ENCODE data around the gene BCL2L14. TPM values are rescaled to one million over a fixed set of nuclear protein-coding genes. Genes with fewer than 3 reads are reported as not detected.
A peak's percentile ranks its signal among the peaks of the same experiment; 100 is the strongest.

BCL2L14 gene
- total RNA-seq, 2 experiments from 2014 or later: 11.5 to 12.7 TPM

DNA sequence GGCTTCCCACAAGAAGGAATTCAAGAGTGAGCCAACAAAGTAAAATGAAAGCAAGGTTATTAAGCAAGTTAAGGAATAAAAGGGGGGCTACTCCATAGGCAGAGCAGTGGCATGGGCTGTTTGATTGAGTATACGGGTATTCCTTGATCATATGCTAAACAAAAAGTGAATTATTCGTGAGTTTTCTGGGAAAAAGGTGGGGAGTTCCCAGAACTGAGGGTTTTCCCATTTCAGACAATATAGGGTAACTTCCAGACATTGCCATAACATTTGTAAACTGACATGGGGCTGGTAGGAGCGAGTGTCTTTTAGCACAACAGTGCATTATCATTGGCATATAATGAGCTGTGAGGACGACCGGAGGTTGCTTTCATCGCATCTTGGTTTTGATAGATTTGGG lies 2.0 kb upstream of the BCL2L14 start:
- Mint-ChIP-seq H3K36me3 (no peaks in the 10 kb centered on the region), H3K9me3 (no peaks in the 10 kb centered on the region), H3K4me3 (no peak overlapping the region), H3K4me1 (ENCODE audit: low read depth) (peaks cover 35% of the 10 kb centered on the region), H3K27ac (no peak overlapping the region), H3K27me3 (no peaks in the 10 kb centered on the region)
- intact Hi-C loops (cut with micrococcal nuclease): no loop called here
- ChIA-PET CTCF (no interaction called here), POLR2A (no interaction called here)
- no peak for DNase-seq

DNA sequence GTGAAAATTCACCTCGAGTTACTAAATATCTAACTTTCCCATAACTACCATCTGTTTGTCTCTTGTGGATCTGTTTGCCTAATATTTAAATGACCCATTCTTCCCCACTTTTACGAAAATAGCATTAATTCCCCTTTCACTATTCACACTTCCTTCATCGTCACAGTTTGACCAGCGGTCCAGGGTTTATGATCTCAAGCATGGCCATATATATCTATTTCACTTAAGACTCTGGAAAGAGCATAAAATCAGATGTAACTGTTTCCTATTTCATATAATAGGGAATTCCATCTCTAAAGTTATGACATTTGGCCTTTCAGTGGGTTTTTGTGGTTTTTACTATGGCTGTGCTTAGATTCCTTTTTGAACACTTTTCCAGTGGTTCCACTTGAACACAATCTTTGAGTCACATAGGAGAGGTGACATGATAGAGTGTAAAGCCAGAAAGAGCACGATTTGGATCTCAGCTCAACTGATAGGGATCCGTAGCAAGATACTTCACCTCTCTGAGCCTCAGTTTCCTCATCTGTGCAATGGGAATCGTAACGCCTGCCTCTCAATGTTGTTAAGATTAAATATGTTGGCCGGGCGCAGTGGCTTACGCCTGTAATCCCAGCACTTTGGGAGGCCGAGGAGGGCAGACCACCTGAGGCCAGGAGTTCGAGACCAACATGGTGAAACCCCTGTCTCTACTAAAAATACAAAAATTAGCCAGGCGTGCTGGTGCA lies 754 bp upstream of the BCL2L14 start:
- ChIA-PET POLR2A (no interaction called here), CTCF (interaction anchor here (3.0 kb wide), 1 partner anchor 37 kb away, joined by 11 read pairs; no protein-coding TSS in a partner anchor)
- no peak overlapping the region for H3K4me3 Mint-ChIP-seq
- H3K9me3 Mint-ChIP-seq: no peaks in the 10 kb centered on the region
- DNase-seq: no peak
- no peaks in the 10 kb centered on the region for H3K27me3 Mint-ChIP-seq
- peaks cover 35% of the 10 kb centered on the region for H3K4me1 Mint-ChIP-seq (ENCODE audit: low read depth)
- H3K27ac Mint-ChIP-seq: no peak overlapping the region
- intact Hi-C loops (cut with micrococcal nuclease): loop anchor here (2.0 to 10.0 kb wide), 4 partner anchors 37 to 262 kb away; partner anchors contain the start of gene LRP6
- no peaks in the 10 kb centered on the region for H3K36me3 Mint-ChIP-seq

DNA sequence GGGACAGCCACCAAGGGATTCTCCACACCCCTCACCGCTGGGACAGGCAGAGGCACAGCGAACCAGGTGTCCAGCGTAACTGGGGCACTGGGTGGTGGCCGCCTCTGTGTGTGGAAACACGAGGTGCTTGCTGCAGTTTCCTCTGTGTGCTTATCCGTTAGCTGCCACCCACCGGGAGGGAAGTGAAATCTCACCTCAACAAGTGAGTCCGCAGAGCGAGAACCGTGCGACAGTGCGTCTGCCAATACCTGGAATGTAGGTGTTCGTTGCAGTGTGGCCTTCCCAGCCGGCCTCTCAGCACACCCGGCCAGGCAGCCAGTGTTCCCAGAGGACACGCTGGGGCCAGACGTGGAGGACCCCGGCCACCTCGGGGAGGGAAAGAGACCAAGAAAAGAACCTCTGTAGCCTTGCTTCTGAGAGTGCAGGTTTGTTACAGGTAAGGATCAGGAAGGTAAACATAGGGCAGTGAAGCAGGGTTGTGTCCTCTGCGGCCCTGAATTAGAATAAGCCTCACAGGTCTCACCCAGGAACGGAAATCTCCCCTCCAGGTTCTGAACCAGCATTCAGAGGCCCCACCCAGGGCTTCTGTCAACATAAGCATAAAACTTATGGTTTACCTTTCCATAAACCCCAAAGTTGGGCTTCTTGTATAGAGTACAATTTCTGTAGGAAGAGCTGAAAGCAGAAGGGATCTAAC lies 1.5 kb downstream of the BCL2L14 start:
- Mint-ChIP-seq H3K27ac (peak overlapping the region; percentile 92), H3K4me3 (peak overlapping the region; percentile 83), H3K9me3 (no peaks in the 10 kb centered on the region), H3K4me1 (ENCODE audit: low read depth) (peaks cover 35% of the 10 kb centered on the region), H3K36me3 (no peaks in the 10 kb centered on the region), H3K27me3 (no peaks in the 10 kb centered on the region)
- peak; percentile 70 for DNase-seq
- POLR2A ChIA-PET: interaction anchor here (0.9 to 1.5 kb wide), 3 partner anchors 35 to 62 kb away, joined by 3 to 6 read pairs (median 3); no protein-coding TSS in a partner anchor
- CTCF ChIA-PET: interaction anchor here (0.6 to 3.0 kb wide), 10 partner anchors 27 to 517 kb away, joined by 3 to 11 read pairs (median 3); no protein-coding TSS in a partner anchor
- intact Hi-C loops (cut with micrococcal nuclease): loop anchor here (1.0 to 10.0 kb wide), 3 partner anchors 193 to 491 kb away; partner anchors contain the start of gene LRP6

DNA sequence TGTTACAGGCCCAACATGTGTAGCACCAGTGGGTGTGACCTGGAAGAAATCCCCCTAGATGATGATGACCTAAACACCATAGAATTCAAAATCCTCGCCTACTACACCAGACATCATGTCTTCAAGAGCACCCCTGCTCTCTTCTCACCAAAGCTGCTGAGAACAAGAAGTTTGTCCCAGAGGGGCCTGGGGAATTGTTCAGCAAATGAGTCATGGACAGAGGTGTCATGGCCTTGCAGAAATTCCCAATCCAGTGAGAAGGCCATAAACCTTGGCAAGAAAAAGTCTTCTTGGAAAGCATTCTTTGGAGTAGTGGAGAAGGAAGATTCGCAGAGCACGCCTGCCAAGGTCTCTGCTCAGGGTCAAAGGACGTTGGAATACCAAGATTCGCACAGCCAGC lies 8.6 kb downstream of the BCL2L14 start:
- Mint-ChIP-seq H3K4me3 (no peak overlapping the region), H3K9me3 (no peaks in the 10 kb centered on the region), H3K36me3 (no peaks in the 10 kb centered on the region), H3K27me3 (no peaks in the 10 kb centered on the region), H3K4me1 (ENCODE audit: low read depth) (no peaks in the 10 kb centered on the region), H3K27ac (no peak overlapping the region)
- ChIA-PET CTCF (no interaction called here), POLR2A (no interaction called here)
- DNase-seq: no peak
- intact Hi-C loops (cut with micrococcal nuclease): loop anchor here (10.0 kb wide), 1 partner anchor 186 kb away; the partner anchor contains the start of gene LRP6

DNA sequence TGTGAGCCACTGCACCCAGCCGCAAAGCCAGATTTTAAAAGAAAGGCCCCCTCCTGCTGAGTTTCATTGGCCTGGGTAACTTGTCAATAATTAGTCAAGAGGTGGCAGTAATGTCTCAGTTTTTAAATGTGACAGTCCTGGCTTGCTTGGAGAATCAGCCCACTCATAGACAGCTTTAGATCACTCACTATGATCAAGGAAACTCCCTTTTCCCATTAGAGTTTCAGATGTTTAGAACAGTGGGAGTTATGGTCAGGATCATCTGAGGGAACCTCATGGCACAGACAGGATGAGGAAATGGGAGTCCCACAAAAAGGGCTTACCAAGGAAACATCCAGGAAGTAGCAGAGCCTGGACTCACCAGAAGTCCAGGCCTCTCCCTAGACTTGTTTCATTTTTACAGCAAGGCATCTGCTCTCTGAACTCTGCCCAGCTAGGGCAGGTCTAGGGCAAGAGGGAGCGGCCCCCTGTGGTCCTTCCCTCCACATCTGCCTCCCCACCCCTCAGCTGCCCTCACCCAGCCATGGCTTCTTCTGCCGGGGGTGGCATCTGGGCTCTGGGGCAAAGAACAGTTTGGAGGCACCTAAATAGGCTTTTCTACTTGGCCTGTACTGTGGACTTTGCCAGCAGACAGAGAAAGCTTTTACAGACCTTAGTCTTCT lies 11.2 kb downstream of the BCL2L14 start:
- DNase-seq: no peak
- Mint-ChIP-seq H3K4me3 (no peak overlapping the region), H3K9me3 (no peaks in the 10 kb centered on the region), H3K27ac (no peak overlapping the region), H3K4me1 (ENCODE audit: low read depth) (no peaks in the 10 kb centered on the region), H3K27me3 (no peaks in the 10 kb centered on the region), H3K36me3 (no peaks in the 10 kb centered on the region)
- ChIA-PET CTCF (interaction anchor here (0.6 to 1.8 kb wide), 7 partner anchors 11 to 501 kb away, joined by 3 to 13 read pairs (median 4); partner anchors contain the start of gene BCL2L14), POLR2A (interaction anchor here (1.2 kb wide), 1 partner anchor 13 kb away, joined by 3 read pairs; no protein-coding TSS in a partner anchor)
- intact Hi-C loops (cut with micrococcal nuclease): no loop called here

DNA sequence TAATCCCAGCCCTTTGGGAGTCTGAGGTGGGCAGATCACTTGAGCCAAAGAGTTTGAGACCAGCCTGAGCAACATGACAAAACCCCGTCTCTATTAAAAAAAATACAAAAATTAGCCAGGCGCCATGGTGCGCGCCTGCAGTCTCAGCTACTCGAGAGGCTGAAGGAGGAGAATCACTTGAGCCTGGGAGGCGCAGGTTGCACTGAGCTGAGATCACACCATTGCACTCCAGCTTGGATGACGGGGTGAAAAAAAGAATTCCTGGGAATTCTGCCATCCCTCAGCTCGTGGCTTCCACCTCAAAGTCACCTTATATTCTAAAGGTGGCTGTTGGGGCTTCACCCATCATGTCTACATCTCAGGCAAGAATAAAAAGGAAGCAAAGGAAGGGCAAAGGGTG lies 12.9 kb downstream of the BCL2L14 start:
- POLR2A ChIA-PET: no interaction called here

DNA sequence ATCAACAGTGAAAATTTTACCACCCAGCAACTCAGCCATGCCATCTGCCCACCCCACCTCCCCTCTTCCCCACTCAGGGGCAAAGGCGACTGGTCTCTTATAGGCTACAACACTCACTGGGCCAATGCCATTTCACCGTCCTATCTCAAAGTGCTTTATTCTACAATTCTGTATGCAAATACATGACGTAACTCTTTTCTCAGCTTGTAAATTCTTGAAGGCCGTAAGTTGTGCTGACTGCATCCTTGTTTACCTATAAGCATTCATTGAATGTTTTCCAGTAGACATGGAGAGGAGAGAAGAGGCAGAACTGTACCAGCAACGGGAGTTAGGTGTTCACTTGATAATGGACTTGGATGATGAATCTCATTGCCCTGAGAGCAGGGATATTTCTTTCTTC lies 15.6 kb downstream of the BCL2L14 start:
- no peaks in the 10 kb centered on the region for H3K36me3 Mint-ChIP-seq
- ChIA-PET CTCF (no interaction called here), POLR2A (no interaction called here)
- no peaks in the 10 kb centered on the region for H3K4me1 Mint-ChIP-seq (ENCODE audit: low read depth)
- no peak for DNase-seq
- intact Hi-C loops (cut with micrococcal nuclease): no loop called here
- peaks cover 1% of the 10 kb centered on the region for H3K27me3 Mint-ChIP-seq
- no peak overlapping the region for H3K4me3 Mint-ChIP-seq
- H3K9me3 Mint-ChIP-seq: no peaks in the 10 kb centered on the region
- no peak overlapping the region for H3K27ac Mint-ChIP-seq

More for the DNA sequence above, 12.9 kb downstream of the BCL2L14 start:
- intact Hi-C loops (cut with micrococcal nuclease): no loop called here
- Mint-ChIP-seq H3K4me3 (no peak overlapping the region), H3K27me3 (no peaks in the 10 kb centered on the region), H3K27ac (no peak overlapping the region), H3K9me3 (no peaks in the 10 kb centered on the region), H3K4me1 (ENCODE audit: low read depth) (no peaks in the 10 kb centered on the region), H3K36me3 (no peaks in the 10 kb centered on the region)
- CTCF ChIA-PET: interaction anchor here (1.3 to 1.4 kb wide), 3 partner anchors 13 to 245 kb away, joined by 3 to 9 read pairs (median 5); no protein-coding TSS in a partner anchor
- DNase-seq: no peak

DNA sequence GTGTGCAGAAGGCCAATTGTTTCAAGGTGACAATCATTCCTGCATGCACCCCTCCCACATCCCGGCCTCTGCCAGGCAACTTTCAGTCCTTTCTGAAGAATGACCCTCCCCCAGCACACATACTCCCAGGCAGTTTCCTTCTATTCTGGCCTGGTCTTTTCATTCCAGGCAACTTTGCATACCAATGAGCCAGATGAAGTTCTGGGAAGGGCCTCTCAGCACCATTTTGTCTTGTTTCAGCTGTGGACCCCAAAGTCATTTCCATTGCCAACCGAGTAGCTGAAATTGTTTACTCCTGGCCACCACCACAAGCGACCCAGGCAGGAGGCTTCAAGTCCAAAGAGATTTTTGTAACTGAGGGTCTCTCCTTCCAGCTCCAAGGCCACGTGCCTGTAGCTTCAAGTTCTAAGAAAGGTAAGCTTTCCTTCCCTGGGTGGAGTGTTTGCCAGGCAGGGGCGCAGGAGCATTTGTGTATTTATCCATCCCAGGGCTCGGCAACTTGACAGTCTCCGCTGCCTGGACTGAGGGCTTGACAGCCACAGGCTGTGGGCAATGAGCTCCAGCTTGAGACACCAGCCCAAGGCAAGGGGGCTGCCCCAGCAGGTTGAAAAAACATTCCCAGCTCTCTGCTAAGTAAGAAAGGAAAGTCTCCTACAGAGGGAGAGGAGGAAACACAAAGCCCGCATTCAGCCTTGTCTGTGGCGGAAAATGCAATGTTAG lies 16.4 kb downstream of the BCL2L14 start:
- DNase-seq: no peak
- ChIA-PET POLR2A (no interaction called here), CTCF (interaction anchor here (0.5 to 1.0 kb wide), 2 partner anchors 9 to 240 kb away, joined by 3 read pairs; no protein-coding TSS in a partner anchor)
- Mint-ChIP-seq H3K4me1 (ENCODE audit: low read depth) (no peaks in the 10 kb centered on the region), H3K27ac (no peak overlapping the region), H3K27me3 (peaks cover 1% of the 10 kb centered on the region), H3K9me3 (no peaks in the 10 kb centered on the region), H3K36me3 (no peaks in the 10 kb centered on the region), H3K4me3 (no peak overlapping the region)
- intact Hi-C loops (cut with micrococcal nuclease): no loop called here

DNA sequence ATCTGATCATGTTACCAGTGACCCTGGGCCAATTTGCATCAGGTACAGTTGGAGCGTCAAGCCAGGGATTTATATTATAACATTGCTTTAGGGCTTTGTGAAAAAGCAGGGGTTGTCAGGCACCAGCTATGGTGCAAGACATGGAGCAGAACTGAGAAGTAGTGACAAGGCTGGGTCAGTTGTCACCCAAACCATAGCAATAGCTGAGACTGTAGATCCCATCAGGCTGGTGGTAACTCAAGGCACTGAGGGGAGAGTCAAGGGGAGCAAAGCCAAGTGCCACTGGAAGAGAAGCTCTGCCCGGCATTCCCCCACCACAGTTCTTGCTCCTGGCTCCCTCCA lies 16.9 kb downstream of the BCL2L14 start:
- ChIA-PET POLR2A (no interaction called here), CTCF (interaction anchor here (0.5 to 1.0 kb wide), 2 partner anchors 9 to 239 kb away, joined by 3 read pairs; no protein-coding TSS in a partner anchor)

DNA sequence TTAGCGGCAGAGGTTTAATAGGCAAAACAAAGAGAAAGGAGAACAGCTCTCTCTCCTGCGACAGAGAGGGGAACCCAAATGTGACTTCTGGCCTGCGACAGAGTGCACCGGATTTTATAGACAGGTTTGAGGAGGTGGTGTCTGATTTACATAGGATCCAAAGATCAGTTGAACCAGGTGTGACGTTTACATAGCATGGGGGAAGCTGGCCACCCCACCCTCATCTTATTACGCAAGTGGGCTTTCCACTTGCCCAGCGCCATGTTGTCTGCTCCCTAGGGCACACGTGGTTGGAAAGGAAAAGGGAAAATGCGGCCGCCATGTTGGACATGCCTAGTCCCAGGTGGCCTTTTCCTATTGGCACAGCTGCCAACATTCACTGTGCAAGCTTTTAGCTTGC lies 17.4 kb downstream of the BCL2L14 start:
- Mint-ChIP-seq H3K27me3 (peaks cover 1% of the 10 kb centered on the region), H3K4me1 (ENCODE audit: low read depth) (no peaks in the 10 kb centered on the region), H3K27ac (no peak overlapping the region), H3K4me3 (no peak overlapping the region), H3K36me3 (no peaks in the 10 kb centered on the region), H3K9me3 (no peaks in the 10 kb centered on the region)
- ChIA-PET POLR2A (no interaction called here), CTCF (no interaction called here)
- no peak for DNase-seq
- intact Hi-C loops (cut with micrococcal nuclease): no loop called here

More for the DNA sequence above, 16.9 kb downstream of the BCL2L14 start:
- no peaks in the 10 kb centered on the region for H3K9me3 Mint-ChIP-seq
- H3K36me3 Mint-ChIP-seq: no peaks in the 10 kb centered on the region
- H3K4me3 Mint-ChIP-seq: no peak overlapping the region
- peaks cover 1% of the 10 kb centered on the region for H3K27me3 Mint-ChIP-seq
- no peaks in the 10 kb centered on the region for H3K4me1 Mint-ChIP-seq (ENCODE audit: low read depth)
- intact Hi-C loops (cut with micrococcal nuclease): no loop called here
- H3K27ac Mint-ChIP-seq: no peak overlapping the region
- no peak for DNase-seq

DNA sequence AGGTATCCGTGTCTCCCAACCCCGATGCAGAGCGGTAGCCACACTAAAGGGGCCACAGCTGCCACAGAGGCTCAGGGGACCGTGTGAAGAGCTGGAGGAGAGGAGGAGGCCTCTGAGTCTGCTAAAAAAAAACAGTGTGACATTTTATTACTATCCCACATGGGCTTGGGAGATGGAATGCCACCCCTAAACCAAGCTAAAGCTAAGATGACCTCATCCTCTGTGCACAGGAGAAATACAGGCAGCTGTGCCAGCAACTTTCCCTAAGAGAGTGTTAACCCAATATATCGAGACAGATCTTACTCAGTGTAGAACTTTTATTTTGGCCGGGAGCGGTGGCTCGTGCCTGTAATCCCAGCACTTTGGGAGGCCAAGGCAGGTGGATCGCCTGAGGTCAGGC lies 18.0 kb downstream of the BCL2L14 start:
- DNase-seq: no peak
- Mint-ChIP-seq H3K9me3 (no peaks in the 10 kb centered on the region), H3K4me3 (no peak overlapping the region), H3K27me3 (peaks cover 1% of the 10 kb centered on the region), H3K36me3 (no peaks in the 10 kb centered on the region), H3K27ac (no peak overlapping the region), H3K4me1 (ENCODE audit: low read depth) (no peaks in the 10 kb centered on the region)
- POLR2A ChIA-PET: interaction anchor here (0.6 kb wide), 1 partner anchor 29 kb away, joined by 4 read pairs; no protein-coding TSS in a partner anchor
- intact Hi-C loops (cut with micrococcal nuclease): no loop called here
- CTCF ChIA-PET: no interaction called here

All from activated CD4-positive, alpha-beta memory T cell treated with anti-CD3 and anti-CD28 coated beads for 36 hours (primary cell).